ENCODE measurements around the gene RNF14. TPM values are rescaled to one million over a fixed set of nuclear protein-coding genes. Genes with fewer than 3 reads are reported as not detected.
A peak's percentile ranks its signal among the peaks of the same experiment; 100 is the strongest.

RNF14 gene
- total and polyA plus RNA-seq, 2 donors (not counting 3 experiments of a cell fraction or from before 2014, with no cell fraction given) = 23.5 to 55.9 TPM

GRCh38 chr5:142015781-142016533, 47.1 kb downstream of the RNF14 start:
- intact Hi-C loops (cut with micrococcal nuclease) (loop anchor here (1.0 to 10.0 kb wide), 6 partner anchors 9 to 339 kb away; partner anchors contain the start of genes NDFIP1 and SPRY4), dilution Hi-C loops (cut with MboI; ENCODE audit: extremely low pct_ligation_motif_present, low sequenced_read_pairs) (no loop called here)
- H3K27me3 ChIP-seq (ENCODE audit: control insufficient read depth in 2 of 2, insufficient read depth in 2 of 2, low read length in 2 of 2) = no peaks in the 10 kb centered on the region
- TF ChIP-seq POLR2AphosphoS5 (IDR thresholded peaks at IDR 0.05; ENCODE audit: insufficient read depth, low read depth, low read length) = peak; percentile 48
- TF ChIP-seq GATA2 (IDR thresholded peaks at IDR 0.05; ENCODE audit: insufficient read depth, insufficient read length, low read depth, low read length) = no peak
- TF ChIP-seq FOS (IDR thresholded peaks at IDR 0.05; ENCODE audit: borderline replicate concordance, insufficient read depth, low read length) = peak; percentile 93
- TF ChIP-seq JUN (IDR thresholded peaks at IDR 0.05; ENCODE audit: borderline replicate concordance, insufficient read depth, insufficient read length, low read depth) = peak; percentile 95
- TSS peak; percentile 20 for BruUV-seq (replicated peaks)
- H2AFZ ChIP-seq (ENCODE audit: low read depth, low read length) = peak overlapping the region; percentile 83
- H3K9ac ChIP-seq (replicated peaks; ENCODE audit: extremely low read depth, insufficient read depth, low read length) = peak overlapping the region; percentile 63
- peaks cover 45% of the 10 kb centered on the region for H3K4me1 ChIP-seq (ENCODE audit: control insufficient read depth, extremely low read depth, insufficient read depth, low read length)
- peak overlapping the region; percentile 93 for H3K27ac ChIP-seq (ENCODE audit: insufficient read depth, low read depth, low read length)
- FAIRE-seq (peak; percentile 89), DNase-seq (ENCODE audit: low read depth, low spot score) (peak; percentile 92)
- CTCF ChIA-PET = interaction anchor here (0.6 to 10.0 kb wide), 16 partner anchors 9 to 129 kb away, joined by 3 to 122 read pairs (median 6); partner anchors contain the start of gene NDFIP1
- no peaks in the 10 kb centered on the region for H3K9me1 ChIP-seq (replicated peaks; ENCODE audit: control insufficient read depth, extremely low read depth, insufficient read depth, low read length)
- POLR2A ChIA-PET = interaction anchor here (0.6 kb wide), 1 partner anchor 128 kb away, joined by 4 read pairs; no protein-coding TSS in a partner anchor
- H3K4me2 ChIP-seq (ENCODE audit: insufficient read depth, low read length) = peak overlapping the region; percentile 77
- no peaks in the 10 kb centered on the region for H3K79me2 ChIP-seq (ENCODE audit: control insufficient read depth, insufficient read depth, low read length)
- no peaks in the 10 kb centered on the region for H4K20me1 ChIP-seq (replicated peaks; ENCODE audit: control insufficient read depth, extremely low read depth, insufficient read depth, low read length)
- peak overlapping the region in 1 of 3 experiments; percentile 11 for H3K4me3 ChIP-seq (replicated peaks in 1 of 3; ENCODE audit: insufficient read depth in 1 of 3, low read depth in 1 of 3, low read length in 3 of 3)
- no peaks in the 10 kb centered on the region for H3K36me3 ChIP-seq (ENCODE audit: control insufficient read depth in 2 of 2, extremely low read depth in 1 of 2, insufficient read depth in 2 of 2, low read length in 2 of 2)
- no peaks in the 10 kb centered on the region for H3K9me3 ChIP-seq (replicated peaks; ENCODE audit: control insufficient read depth, insufficient read depth, low read length)

- TF ChIP-seq JUN (IDR thresholded peaks at IDR 0.05; ENCODE audit: borderline replicate concordance, insufficient read depth, insufficient read length, low read depth) (no peak), EZH2 (IDR thresholded peaks at IDR 0.05; ENCODE audit: borderline replicate concordance, low read depth, low read length, severe bottlenecking) (no peak), CTCF (IDR thresholded peaks at IDR 0.05; ENCODE audit: extremely low read depth in 1 of 2, insufficient read depth in 1 of 2, low read depth in 1 of 2, low read length in 2 of 2) (no peak), POLR2AphosphoS5 (IDR thresholded peaks at IDR 0.05; ENCODE audit: insufficient read depth, low read depth, low read length) (no peak), POLR2A (IDR thresholded peaks at IDR 0.05; ENCODE audit: low read depth, low read length) (no peak), FOS (IDR thresholded peaks at IDR 0.05; ENCODE audit: borderline replicate concordance, insufficient read depth, low read length) (no peak), MYC (IDR thresholded peaks at IDR 0.05; ENCODE audit: low read depth, low read length) (no peak), MAX (IDR thresholded peaks at IDR 0.05; ENCODE audit: insufficient read depth, insufficient read length) (no peak), GATA2 (IDR thresholded peaks at IDR 0.05; ENCODE audit: insufficient read depth, insufficient read length, low read depth, low read length) (no peak)
- Histone ChIP-seq H3K36me3 (ENCODE audit: control insufficient read depth in 2 of 2, extremely low read depth in 1 of 2, insufficient read depth in 2 of 2, low read length in 2 of 2) (no peaks in the 10 kb centered on the region), H3K27me3 (ENCODE audit: control insufficient read depth in 2 of 2, insufficient read depth in 2 of 2, low read length in 2 of 2) (no peaks in the 10 kb centered on the region), H3K4me3 (replicated peaks in 1 of 3; ENCODE audit: insufficient read depth in 1 of 3, low read depth in 1 of 3, low read length in 3 of 3) (no peak overlapping the region), H3K4me1 (ENCODE audit: control insufficient read depth, extremely low read depth, insufficient read depth, low read length) (peaks cover 45% of the 10 kb centered on the region), H3K4me2 (ENCODE audit: insufficient read depth, low read length) (peak overlapping the region; percentile 77), H3K9me3 (replicated peaks; ENCODE audit: control insufficient read depth, insufficient read depth, low read length) (no peaks in the 10 kb centered on the region), H2AFZ (ENCODE audit: low read depth, low read length) (no peak overlapping the region), H3K9ac (replicated peaks; ENCODE audit: extremely low read depth, insufficient read depth, low read length) (no peak overlapping the region), H3K79me2 (ENCODE audit: control insufficient read depth, insufficient read depth, low read length) (no peaks in the 10 kb centered on the region), H4K20me1 (replicated peaks; ENCODE audit: control insufficient read depth, extremely low read depth, insufficient read depth, low read length) (no peaks in the 10 kb centered on the region), H3K27ac (ENCODE audit: insufficient read depth, low read depth, low read length) (peak overlapping the region; percentile 93), H3K9me1 (replicated peaks; ENCODE audit: control insufficient read depth, extremely low read depth, insufficient read depth, low read length) (no peaks in the 10 kb centered on the region)
- BruUV-seq (replicated peaks) = no TSS peak
- intact Hi-C loops (cut with micrococcal nuclease) (loop anchor here (2.0 to 10.0 kb wide), 3 partner anchors 36 to 338 kb away; partner anchors contain the start of gene SPRY4), dilution Hi-C loops (cut with MboI; ENCODE audit: extremely low pct_ligation_motif_present, low sequenced_read_pairs) (no loop called here)
- ChIA-PET POLR2A (interaction anchor here (0.6 kb wide), 1 partner anchor 127 kb away, joined by 4 read pairs; no protein-coding TSS in a partner anchor), CTCF (interaction anchor here (0.6 to 10.0 kb wide), 10 partner anchors 9 to 128 kb away, joined by 3 to 122 read pairs (median 6); partner anchors contain the start of gene NDFIP1)
- peak; percentile 11 for DNase-seq (ENCODE audit: low read depth, low spot score)
- FAIRE-seq = no peak
Measured at GRCh38 chr5:142016556-142016955, 47.7 kb downstream of the RNF14 start.

Data from endothelial cell of umbilical vein (primary cell).